HL-60/S4 treated with retinoic acid at 250 ng/mL for 4 days and 3 days (cell line): ENCODE measurements around the gene CTBP1.

Experiments used
- in situ Hi-C: fragments of 300-500 bp; cut with MboI; formaldehyde crosslinking; loops from 2 replicates; pipeline ENCODE4 v1.7.0; 2022; ENCODE audit warnings: low sequenced_read_pairs

CTBP1 gene

GRCh38 chr4:1164444-1164843, 84.5 kb downstream of the CTBP1 start:
- in situ Hi-C loops = no loop called here

- in situ Hi-C loops = no loop called here
Observed at GRCh38 chr4:1164040-1164439, 84.9 kb downstream of the CTBP1 start.
